SK-N-MC (cell line): ENCODE results near the gene CHST12.

Experiments
- EZH2 ChIP-seq: fragments of 200-600 bp; sonication (generic); IDR thresholded peaks from one replicate; pipeline ENCODE4 v1.6.1; 2017; ENCODE audit warnings: antibody characterized with exemption
- POLR2AphosphoS5 ChIP-seq: IDR thresholded peaks from 2 replicates; pipeline ENCODE4 v1.6.1; 2012; ENCODE audit warnings: mild to moderate bottlenecking, low read depth, low read length, borderline replicate concordance

DNA sequence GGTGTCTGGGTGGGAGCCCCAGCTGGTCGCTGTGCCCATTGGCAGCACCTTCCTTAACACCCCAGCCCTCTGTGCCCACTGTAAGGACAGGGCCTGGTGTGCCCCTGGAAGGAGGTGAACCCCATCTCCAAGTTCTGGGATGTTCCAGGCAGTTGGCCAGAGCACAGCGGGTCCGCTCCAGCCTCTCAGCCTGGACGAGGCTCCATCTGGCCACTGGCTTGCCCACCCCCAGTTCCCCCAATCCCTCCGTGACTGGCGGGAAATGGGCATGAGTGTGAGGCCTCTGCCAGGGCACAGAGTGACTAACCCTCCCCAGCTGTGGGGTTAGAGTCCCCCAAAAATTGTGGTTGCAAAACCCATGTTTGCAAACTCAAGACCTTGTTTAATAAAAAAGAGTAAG is 57.2 kb downstream of the CHST12 start:
- TF ChIP-seq POLR2AphosphoS5: no peak
- TF ChIP-seq EZH2: no peak
